HCT116 (cell line): ENCODE measurements around the gene GPC5.

Experiments
- CTCF ChIP-seq, 3 experiments: fragments of 200-600 bp in 1 of 3; sonication (generic) in 1 of 3; IDR thresholded peaks in 2 of 3; conservative IDR thresholded peaks in 1 of 3; 2 replicates each; pipeline ENCODE4 v1.5.1; 2012 to 2017; ENCODE audit warnings: low read depth in 2 of 3, low read length in 2 of 3, antibody characterized with exemption in 1 of 3, borderline replicate concordance in 1 of 3, control low read depth in 1 of 3, mild to moderate bottlenecking in 1 of 3, mixed read lengths in 1 of 3, mixed run types in 1 of 3, moderate library complexity in 1 of 3; ENCODE audit not compliant: insufficient read depth in 1 of 3
- EGR1 ChIP-seq: IDR thresholded peaks from 2 replicates; pipeline ENCODE4 v1.6.1; 2012; ENCODE audit warnings: low read depth
- EZH2phosphoT487 ChIP-seq: fragments of 200-600 bp; IDR thresholded peaks from 2 replicates; pipeline ENCODE4 v1.6.1; 2018; ENCODE audit warnings: antibody characterized with exemption, borderline replicate concordance
- JUND ChIP-seq: IDR thresholded peaks from 2 replicates; pipeline ENCODE4 v1.6.1; 2012
- MAX ChIP-seq: IDR thresholded peaks from 2 replicates; pipeline ENCODE4 v1.6.1; 2012
- POLR2A ChIP-seq: IDR thresholded peaks from 2 replicates; pipeline ENCODE4 v1.7.0; 2011; ENCODE audit warnings: borderline replicate concordance; ENCODE audit not compliant: insufficient read depth, insufficient read length; ENCODE audit errors: extremely low read depth
- POLR2AphosphoS5 ChIP-seq: IDR thresholded peaks from 2 replicates; pipeline ENCODE4 v1.6.1; 2011; ENCODE audit warnings: mild to moderate bottlenecking, low read depth, low read length, moderate library complexity
- RAD21 ChIP-seq: IDR thresholded peaks from 2 replicates; pipeline ENCODE4 v1.6.1; 2012; ENCODE audit warnings: low read depth, mild to moderate bottlenecking
- TCF7L2 ChIP-seq: IDR thresholded peaks from 2 replicates; pipeline ENCODE4 v1.7.0; 2011; ENCODE audit warnings: borderline replicate concordance, inconsistent platforms; ENCODE audit not compliant: insufficient read depth, insufficient read length; ENCODE audit errors: extremely low read depth
- ZNF274 ChIP-seq: fragments of 200-500 bp; sonication (Bioruptor generic); IDR thresholded peaks from 2 replicates; pipeline ENCODE4 v1.6.1; 2014; ENCODE audit warnings: mild to moderate bottlenecking, low read depth, low read length, inconsistent platforms

GRCh38 chr13:92804926-92805325 lies 1406.5 kb downstream of the GPC5 start:
- TF ChIP-seq CTCF (IDR thresholded peaks at IDR 0.05 in 2 of 3, conservative IDR thresholded peaks at IDR 0.05 in 1 of 3; ENCODE audit: borderline replicate concordance in 1 of 3, insufficient read depth in 1 of 3, low read depth in 2 of 3, low read length in 2 of 3) (no peak), TCF7L2 (no peak), POLR2A (no peak), POLR2AphosphoS5 (no peak), RAD21 (no peak), EGR1 (no peak), ZNF274 (no peak), MAX (no peak), JUND (no peak), EZH2phosphoT487 (no peak)
